HepG2 (cell line): ENCODE results near the gene FGD6. TPM values are rescaled to one million over a fixed set of nuclear protein-coding genes. Genes with fewer than 3 reads are reported as not detected.

ENCODE experiments used
- ATAC-seq: fragments of 200-7000 bp; cut with Tn5 transposase; 3 replicates; pipeline ENCODE4 v1.9.1; 2020; ENCODE audit warnings: mild to moderate bottlenecking, moderate library complexity
- BruUV-seq: library from RNA; stranded (reverse); fragments of 400-500 nt; replicated peaks from 2 replicates; lab custom pipeline; 2021; lab: Mats Ljungman, UMichigan
- CTCF ChIA-PET: fragments of 300-600 bp; formaldehyde crosslinking; extraction: SDS; loops from one replicate; lab custom pipeline; 2021; ENCODE audit warnings: low total read pairs, inconsistent platforms, low intra/inter-chr PET ratio; lab: Yijun Ruan, JAX
- POLR2A ChIA-PET: fragments of 350-600 bp; sonication (Branson Sonifier 250); formaldehyde crosslinking; loops from one replicate; lab custom pipeline; 2020; ENCODE audit warnings: antibody characterized with exemption, inconsistent platforms; lab: Yijun Ruan, JAX
- DNase-seq: peaks from one replicate; pipeline ENCODE4 v3.0.0-alpha.2; 2015; ENCODE audit warnings: low spot score
- FAIRE-seq: peaks from 3 replicates; lab custom pipeline; 2011; peaks lifted over from hg19 to GRCh38; lab: Jason Lieb, UNC
- H2AFZ ChIP-seq: one replicate; pipeline ENCODE4 v1.6.1; 2011; ENCODE audit warnings: low read length, inconsistent platforms
- H3K27ac ChIP-seq: fragments of 300-600 bp; 3 replicates; pipeline ENCODE4 v1.8.0; 2011; ENCODE audit warnings: mixed run types, mild to moderate bottlenecking, mixed read lengths, low read length, inconsistent platforms; ENCODE audit not compliant: insufficient read depth; ENCODE audit errors: extremely low read length
- H3K27me3 ChIP-seq, 2 experiments: fragments of 200-600 bp in 1 of 2; 2 replicates in 1 of 2; 3 replicates in 1 of 2; pipeline versions ENCODE4 v1.6.0 to v1.8.0; 2011; ENCODE audit warnings: low read length in 2 of 2, mild to moderate bottlenecking in 2 of 2, moderate library complexity in 2 of 2, inconsistent platforms in 1 of 2; ENCODE audit not compliant: insufficient read depth in 2 of 2, control insufficient read depth in 1 of 2
- H3K36me3 ChIP-seq, 2 experiments: fragments of 200-600 bp in 1 of 2; replicated peaks in 1 of 2; 2 replicates in 1 of 2; 3 replicates in 1 of 2; pipeline versions ENCODE4 v1.5.1 to v1.8.0; 2011; ENCODE audit warnings: low read length in 2 of 2, inconsistent platforms in 1 of 2; ENCODE audit not compliant: insufficient read depth in 2 of 2, control insufficient read depth in 1 of 2
- H3K4me1 ChIP-seq: 2 replicates; pipeline ENCODE4 v1.5.1; 2012; ENCODE audit warnings: low read length, inconsistent platforms; ENCODE audit not compliant: insufficient read depth
- H3K4me2 ChIP-seq: 2 replicates; pipeline ENCODE4 v1.6.0; 2011; ENCODE audit warnings: low read depth, low read length, inconsistent platforms
- H3K4me3 ChIP-seq, 3 experiments: fragments of 200-600 bp in 1 of 3; sonication (generic), shearing (Covaris generic) in 1 of 3; replicated peaks in 1 of 3; 2 replicates each; pipeline ENCODE4 v1.5.1; 2011 to 2016; ENCODE audit warnings: low read length in 3 of 3, inconsistent platforms in 2 of 3, low read depth in 2 of 3, mild to moderate bottlenecking in 2 of 3, control low read depth in 1 of 3, mixed read lengths in 1 of 3; ENCODE audit not compliant: insufficient read depth in 1 of 3
- H3K79me2 ChIP-seq: one replicate; pipeline ENCODE4 v1.6.1; 2011; ENCODE audit warnings: low read length, inconsistent platforms; ENCODE audit not compliant: insufficient read depth
- H3K9ac ChIP-seq: 2 replicates; pipeline ENCODE4 v1.6.0; 2011; ENCODE audit warnings: mild to moderate bottlenecking, low read depth, low read length, inconsistent platforms; ENCODE audit not compliant: insufficient read depth
- H3K9me3 ChIP-seq: 2 replicates; pipeline ENCODE4 v1.5.1; 2012; ENCODE audit warnings: mild to moderate bottlenecking, low read length
- H4K20me1 ChIP-seq: 2 replicates; pipeline ENCODE4 v1.6.0; 2011; ENCODE audit warnings: inconsistent platforms, mild to moderate bottlenecking, low read length, moderate library complexity; ENCODE audit not compliant: insufficient read depth
- PAF1 ChIP-seq: IDR thresholded peaks from 2 replicates; pipeline ENCODE4 v1.6.1; 2016; ENCODE audit warnings: missing genetic modification reagents, missing compliant biosample characterization
- PCBP1 ChIP-seq: fragments of 200-400 bp; formaldehyde crosslinking; IDR thresholded peaks from 2 replicates; pipeline ENCODE4 v1.6.1; 2017; ENCODE audit warnings: mild to moderate bottlenecking, low read depth, low read length, borderline replicate concordance
- SMAD9 ChIP-seq: sonication (generic); formaldehyde crosslinking; IDR thresholded peaks from 2 replicates; pipeline ENCODE4 v1.5.1; 2020; ENCODE audit warnings: mild to moderate bottlenecking, missing genetic modification reagents
- SP2 ChIP-seq: sonication (generic); formaldehyde crosslinking; IDR thresholded peaks from 2 replicates; pipeline ENCODE4 v1.5.1; 2020; ENCODE audit warnings: mild to moderate bottlenecking, missing genetic modification reagents
- TAF15 ChIP-seq: fragments of 200-400 bp; formaldehyde crosslinking; IDR thresholded peaks from one replicate; pipeline ENCODE4 v1.6.1; 2018; ENCODE audit warnings: mild to moderate bottlenecking, low read depth, low read length; ENCODE audit not compliant: poor library complexity, severe bottlenecking
- ZNF138 ChIP-seq: sonication (generic); formaldehyde crosslinking; IDR thresholded peaks from 2 replicates; pipeline ENCODE4 v1.5.0; 2020; ENCODE audit warnings: mild to moderate bottlenecking, low read depth, missing genetic modification reagents
- ZNF230 ChIP-seq: sonication (generic); formaldehyde crosslinking; IDR thresholded peaks from 2 replicates; pipeline ENCODE4 v1.4.0; 2020; ENCODE audit warnings: mild to moderate bottlenecking, missing genetic modification reagents
- WGBS: methylation state at CpG from one replicate; pipeline ENCODE4 v1.1.6; 2017; ENCODE audit warnings: low lambda C conversion rate; 5-methylcytosine and 5-hydroxymethylcytosine counted together
- in situ Hi-C: cut with HindIII; loops from 2 replicates; pipeline ENCODE4 v1.10.0; 2017; ENCODE audit warnings: low pct_unique_long_range_greater_than_20kb; ENCODE audit not compliant: extremely low pct_ligation_motif_present
- intact Hi-C: fragments of 100-400 bp; cut with micrococcal nuclease; formaldehyde crosslinking; loops from one replicate; pipeline ENCODE4 v1.10.0; 2022; ENCODE audit not compliant: unreplicated experiment
- polyA plus RNA-seq, 8 experiments: library from polyadenylated mRNA; depleted of rRNA in 3 of 8; stranded (reverse) in 7 of 8; unstranded in 1 of 8; fragments of >200 nt; fragmentation: Illumina TruSeq in 4 of 8; extraction: Trizol in 4 of 8; gene quantifications; 2 replicates each; pipeline versions ENCODE4 v1.2.1 to v1.2.3, GENCODE V29; 2011 to 2016; ENCODE audit warnings: low read depth in 4 of 8, missing spikeins in 1 of 8, mixed read lengths in 1 of 8; ENCODE audit not compliant: insufficient read depth in 1 of 8
- total RNA-seq, 5 experiments: library from RNA; depleted of rRNA; stranded (reverse); fragments of >200 nt; fragmentation: Illumina TruSeq; extraction: Trizol; gene quantifications; 2 replicates each; pipeline ENCODE4 v1.2.3, GENCODE V29; 2016; ENCODE audit warnings: low read depth in 1 of 5
- TF ChIP-seq, protein P1 (sequence below): sonication (generic); formaldehyde crosslinking; IDR thresholded peaks from 2 replicates; pipeline ENCODE4 v1.4.0; 2020; ENCODE audit warnings: mild to moderate bottlenecking, low read depth, missing genetic modification reagents
- TF ChIP-seq, protein P2 (sequence below): IDR thresholded peaks from 2 replicates; pipeline ENCODE4 v1.4.0; 2020; ENCODE audit warnings: mild to moderate bottlenecking, missing genetic modification reagents
- TF ChIP-seq, protein P3 (sequence below): sonication (generic); formaldehyde crosslinking; IDR thresholded peaks from 2 replicates; pipeline ENCODE4 v1.4.0; 2020; ENCODE audit warnings: missing genetic modification reagents, mild to moderate bottlenecking, borderline replicate concordance

The FGD6 gene
- total and polyA plus RNA-seq, 2 of the 13 experiments (the other 11 are each of a cell fraction or from before 2014, with no cell fraction given), result 2.2 to 4.3 TPM

DNA sequence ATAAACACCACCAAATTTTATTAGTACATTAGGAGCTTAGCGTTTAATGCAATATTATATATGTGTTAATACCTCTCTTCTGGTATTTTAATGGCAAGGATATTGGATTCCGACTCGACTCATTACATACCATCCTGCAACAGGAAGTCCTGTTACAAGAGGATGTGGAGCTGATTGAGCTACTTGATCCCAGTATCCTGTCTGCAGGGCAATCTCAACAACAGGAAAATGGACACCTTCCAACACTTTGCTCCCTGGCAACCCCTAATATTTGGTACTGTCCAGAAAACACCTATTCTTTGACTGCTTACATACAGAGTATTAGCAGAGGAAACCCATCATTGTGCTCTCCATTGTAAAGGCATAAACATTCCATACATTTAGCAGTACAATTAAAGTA is 45.5 kb upstream of the FGD6 start:
- intact Hi-C loops, result no loop called here
- POLR2A ChIA-PET, result no interaction called here

GRCh38 chr12:95261109-95261508 is 43.8 kb upstream of the FGD6 start:
- Histone ChIP-seq H3K4me2 (no peak overlapping the region), H2AFZ (no peak overlapping the region), H3K9ac (no peak overlapping the region), H3K27ac (no peak overlapping the region), H4K20me1 (no peaks in the 10 kb centered on the region), H3K27me3 (no peaks in the 10 kb centered on the region), H3K9me3 (no peaks in the 10 kb centered on the region), H3K36me3 (peaks cover 9 to 34% of the 10 kb centered on the region in 2 experiments; a peak in 4 of 5 replicates), H3K79me2 (no peaks in the 10 kb centered on the region), H3K4me3 (no peak overlapping the region), H3K4me1 (no peaks in the 10 kb centered on the region)
- no peak for FAIRE-seq
- intact Hi-C loops (no loop called here), in situ Hi-C loops (no loop called here)
- no TSS peak for BruUV-seq
- no peak for DNase-seq
- no peak for TF ChIP-seq SMAD9 (CRISPR knock-in tag)
- no peak for TF ChIP-seq PAF1
- TF ChIP-seq PCBP1, result no peak
- TF ChIP-seq, protein P1, sequence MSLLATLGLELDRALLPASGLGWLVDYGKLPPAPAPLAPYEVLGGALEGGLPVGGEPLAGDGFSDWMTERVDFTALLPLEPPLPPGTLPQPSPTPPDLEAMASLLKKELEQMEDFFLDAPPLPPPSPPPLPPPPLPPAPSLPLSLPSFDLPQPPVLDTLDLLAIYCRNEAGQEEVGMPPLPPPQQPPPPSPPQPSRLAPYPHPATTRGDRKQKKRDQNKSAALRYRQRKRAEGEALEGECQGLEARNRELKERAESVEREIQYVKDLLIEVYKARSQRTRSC, result no peak
- TF ChIP-seq, protein P2, sequence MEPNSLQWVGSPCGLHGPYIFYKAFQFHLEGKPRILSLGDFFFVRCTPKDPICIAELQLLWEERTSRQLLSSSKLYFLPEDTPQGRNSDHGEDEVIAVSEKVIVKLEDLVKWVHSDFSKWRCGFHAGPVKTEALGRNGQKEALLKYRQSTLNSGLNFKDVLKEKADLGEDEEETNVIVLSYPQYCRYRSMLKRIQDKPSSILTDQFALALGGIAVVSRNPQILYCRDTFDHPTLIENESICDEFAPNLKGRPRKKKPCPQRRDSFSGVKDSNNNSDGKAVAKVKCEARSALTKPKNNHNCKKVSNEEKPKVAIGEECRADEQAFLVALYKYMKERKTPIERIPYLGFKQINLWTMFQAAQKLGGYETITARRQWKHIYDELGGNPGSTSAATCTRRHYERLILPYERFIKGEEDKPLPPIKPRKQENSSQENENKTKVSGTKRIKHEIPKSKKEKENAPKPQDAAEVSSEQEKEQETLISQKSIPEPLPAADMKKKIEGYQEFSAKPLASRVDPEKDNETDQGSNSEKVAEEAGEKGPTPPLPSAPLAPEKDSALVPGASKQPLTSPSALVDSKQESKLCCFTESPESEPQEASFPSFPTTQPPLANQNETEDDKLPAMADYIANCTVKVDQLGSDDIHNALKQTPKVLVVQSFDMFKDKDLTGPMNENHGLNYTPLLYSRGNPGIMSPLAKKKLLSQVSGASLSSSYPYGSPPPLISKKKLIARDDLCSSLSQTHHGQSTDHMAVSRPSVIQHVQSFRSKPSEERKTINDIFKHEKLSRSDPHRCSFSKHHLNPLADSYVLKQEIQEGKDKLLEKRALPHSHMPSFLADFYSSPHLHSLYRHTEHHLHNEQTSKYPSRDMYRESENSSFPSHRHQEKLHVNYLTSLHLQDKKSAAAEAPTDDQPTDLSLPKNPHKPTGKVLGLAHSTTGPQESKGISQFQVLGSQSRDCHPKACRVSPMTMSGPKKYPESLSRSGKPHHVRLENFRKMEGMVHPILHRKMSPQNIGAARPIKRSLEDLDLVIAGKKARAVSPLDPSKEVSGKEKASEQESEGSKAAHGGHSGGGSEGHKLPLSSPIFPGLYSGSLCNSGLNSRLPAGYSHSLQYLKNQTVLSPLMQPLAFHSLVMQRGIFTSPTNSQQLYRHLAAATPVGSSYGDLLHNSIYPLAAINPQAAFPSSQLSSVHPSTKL (CRISPR knock-in tag), result no peak
- no peak for TF ChIP-seq ZNF138 (CRISPR knock-in tag)
- ATAC-seq, result no peak
- POLR2A ChIA-PET, result no interaction called here
- 96% methylated on average over 4 of the region's 4 CpGs for WGBS
- CTCF ChIA-PET, result no interaction called here

More for the DNA sequence above, 45.5 kb upstream of the FGD6 start:
- Histone ChIP-seq H3K4me2 (no peak overlapping the region), H3K79me2 (no peaks in the 10 kb centered on the region), H3K36me3 (peaks cover 13 to 23% of the 10 kb centered on the region in 2 experiments; a peak in 4 of 5 replicates), H3K27ac (no peak overlapping the region), H2AFZ (no peak overlapping the region), H3K4me1 (no peaks in the 10 kb centered on the region), H4K20me1 (no peaks in the 10 kb centered on the region), H3K9me3 (no peaks in the 10 kb centered on the region), H3K27me3 (no peaks in the 10 kb centered on the region), H3K4me3 (no peak overlapping the region), H3K9ac (no peak overlapping the region)
- no TSS peak for BruUV-seq
- FAIRE-seq (no peak), ATAC-seq (no peak), DNase-seq (no peak)
- in situ Hi-C loops, result no loop called here
- CTCF ChIA-PET, result no interaction called here
- 94% methylated on average over 3 of the region's 3 CpGs for WGBS
- TF ChIP-seq ZNF230 (CRISPR knock-in tag) (no peak), TAF15 (no peak), SP2 (CRISPR knock-in tag) (no peak)
- TF ChIP-seq, protein P3, sequence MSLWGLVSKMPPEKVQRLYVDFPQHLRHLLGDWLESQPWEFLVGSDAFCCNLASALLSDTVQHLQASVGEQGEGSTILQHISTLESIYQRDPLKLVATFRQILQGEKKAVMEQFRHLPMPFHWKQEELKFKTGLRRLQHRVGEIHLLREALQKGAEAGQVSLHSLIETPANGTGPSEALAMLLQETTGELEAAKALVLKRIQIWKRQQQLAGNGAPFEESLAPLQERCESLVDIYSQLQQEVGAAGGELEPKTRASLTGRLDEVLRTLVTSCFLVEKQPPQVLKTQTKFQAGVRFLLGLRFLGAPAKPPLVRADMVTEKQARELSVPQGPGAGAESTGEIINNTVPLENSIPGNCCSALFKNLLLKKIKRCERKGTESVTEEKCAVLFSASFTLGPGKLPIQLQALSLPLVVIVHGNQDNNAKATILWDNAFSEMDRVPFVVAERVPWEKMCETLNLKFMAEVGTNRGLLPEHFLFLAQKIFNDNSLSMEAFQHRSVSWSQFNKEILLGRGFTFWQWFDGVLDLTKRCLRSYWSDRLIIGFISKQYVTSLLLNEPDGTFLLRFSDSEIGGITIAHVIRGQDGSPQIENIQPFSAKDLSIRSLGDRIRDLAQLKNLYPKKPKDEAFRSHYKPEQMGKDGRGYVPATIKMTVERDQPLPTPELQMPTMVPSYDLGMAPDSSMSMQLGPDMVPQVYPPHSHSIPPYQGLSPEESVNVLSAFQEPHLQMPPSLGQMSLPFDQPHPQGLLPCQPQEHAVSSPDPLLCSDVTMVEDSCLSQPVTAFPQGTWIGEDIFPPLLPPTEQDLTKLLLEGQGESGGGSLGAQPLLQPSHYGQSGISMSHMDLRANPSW (CRISPR knock-in tag), result no peak
